Astrocyte (in vitro differentiated cells and primary cell): Measurements from ENCODE around the gene MAVS.
"Not testable (repeated sequence)": the region's sequence is repeated elsewhere in the genome, so short reads cannot be mapped to it uniquely, and the experiment has no call there.

Experiments
- CTCF ChIP-seq: IDR thresholded peaks from 2 replicates; pipeline ENCODE4 v1.5.1; 2011; ENCODE audit warnings: low read depth, mild to moderate bottlenecking, inconsistent platforms, low read length, moderate library complexity; ENCODE audit not compliant: insufficient read depth
- EZH2 ChIP-seq: IDR thresholded peaks from 2 replicates; pipeline ENCODE4 v1.6.1; 2012; ENCODE audit warnings: mild to moderate bottlenecking, low read length, inconsistent platforms; ENCODE audit not compliant: insufficient read depth

- not testable (repeated sequence) for TF ChIP-seq CTCF, EZH2
Measured at GRCh38 chr20:3840201-3840600, 6.4 kb upstream of the MAVS start.
